Measurements from ENCODE around the gene CTTNBP2NL.
A peak's percentile ranks its signal among the peaks of the same experiment; 100 is the strongest.
"Not testable (repeated sequence)": the region's sequence is repeated elsewhere in the genome, so short reads cannot be mapped to it uniquely, and the experiment has no call there.

Gene CTTNBP2NL

DNA sequence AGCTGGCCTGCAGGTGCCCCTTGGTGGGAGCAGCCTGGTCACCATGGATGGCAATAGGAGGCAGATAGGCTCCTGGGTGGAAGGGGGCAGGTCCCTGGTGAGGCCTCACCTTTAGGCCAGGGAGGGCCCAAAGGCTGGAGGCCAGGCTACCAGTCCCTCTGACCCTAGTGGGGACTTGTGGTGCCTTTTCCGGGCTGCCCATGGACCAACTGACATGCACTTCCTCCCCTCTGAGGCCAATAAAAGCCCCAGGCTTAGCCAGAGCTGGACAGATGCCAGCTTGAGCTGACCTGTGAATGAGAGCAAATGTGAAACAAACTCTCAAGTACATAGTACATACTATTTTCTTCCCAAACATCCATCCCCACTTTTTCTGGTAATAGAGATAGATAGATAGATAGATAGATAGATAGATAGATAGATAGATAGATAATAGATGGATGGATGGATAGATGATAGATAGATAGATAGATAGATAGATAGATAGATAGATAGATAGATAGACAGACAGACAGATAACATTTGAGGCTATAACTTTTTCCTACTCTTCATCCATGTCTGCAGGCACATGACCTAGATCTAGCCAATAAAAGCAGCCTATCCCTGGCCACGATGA is 9.2 kb upstream of the CTTNBP2NL start:
- DNase-seq (ENCODE audit: low read depth) = no peak

DNA sequence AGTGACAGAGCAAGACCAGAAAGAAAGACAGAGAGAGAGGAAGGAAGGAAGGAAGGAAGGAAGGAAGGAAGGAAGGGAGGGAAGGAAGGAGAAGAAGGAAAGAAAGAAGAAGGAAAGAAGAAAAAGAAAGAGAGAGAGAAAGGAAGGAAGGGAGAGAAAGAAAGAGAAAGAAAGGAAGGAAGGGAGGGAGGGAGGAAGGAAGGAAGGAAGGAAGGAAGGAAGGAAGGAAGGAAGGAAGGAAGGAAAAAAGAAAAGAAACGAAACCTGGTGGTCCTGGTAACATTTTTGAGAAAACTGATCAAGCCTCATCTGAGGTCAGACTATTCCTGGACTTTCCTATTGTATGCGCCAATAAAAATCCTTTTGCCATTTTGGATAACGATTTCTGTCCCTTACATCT is 8.2 kb upstream of the CTTNBP2NL start:
- DNase-seq (ENCODE audit: low read depth) = no peak

DNA sequence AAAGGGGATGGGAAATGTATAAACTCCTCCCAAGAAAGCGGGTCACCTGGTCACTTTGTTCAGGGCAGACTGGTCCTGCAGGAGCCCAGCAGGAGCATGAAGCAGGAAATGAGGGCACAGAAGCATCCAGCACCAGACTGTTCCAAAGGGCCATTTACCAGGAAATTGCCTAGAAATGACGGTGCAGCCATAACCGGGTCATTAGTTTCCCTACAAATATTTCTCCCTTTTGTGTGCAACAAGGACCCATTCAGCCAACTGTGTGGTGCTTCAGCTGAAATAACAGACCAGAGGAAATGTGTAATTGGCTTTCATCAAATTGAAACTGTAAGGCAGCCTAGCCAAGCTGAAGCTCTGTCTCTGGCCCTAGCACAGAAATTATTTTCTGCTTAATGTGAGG is 7.6 kb upstream of the CTTNBP2NL start:
- DNase-seq (ENCODE audit: low read depth) = no peak

DNA sequence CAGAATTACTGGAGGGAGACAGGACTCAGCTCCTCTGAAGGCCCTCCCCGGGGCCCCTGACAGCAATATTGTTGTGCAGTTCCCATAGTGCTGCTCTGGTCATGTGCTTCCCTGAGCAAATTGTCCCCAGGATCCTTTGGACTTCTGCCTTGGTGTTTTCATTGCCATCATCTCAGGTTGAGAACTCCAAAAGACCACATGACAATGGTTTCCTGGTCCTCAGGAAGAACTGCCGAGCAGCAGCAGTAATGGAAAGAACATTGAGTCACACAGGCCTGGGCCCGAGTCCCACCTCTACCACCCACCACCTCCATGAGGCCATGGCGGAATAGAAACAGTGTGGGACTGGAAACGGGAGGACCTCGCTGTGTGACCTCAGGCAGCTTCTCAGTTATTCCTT is 6.3 kb upstream of the CTTNBP2NL start:
- no peak for DNase-seq (ENCODE audit: low read depth)

DNA sequence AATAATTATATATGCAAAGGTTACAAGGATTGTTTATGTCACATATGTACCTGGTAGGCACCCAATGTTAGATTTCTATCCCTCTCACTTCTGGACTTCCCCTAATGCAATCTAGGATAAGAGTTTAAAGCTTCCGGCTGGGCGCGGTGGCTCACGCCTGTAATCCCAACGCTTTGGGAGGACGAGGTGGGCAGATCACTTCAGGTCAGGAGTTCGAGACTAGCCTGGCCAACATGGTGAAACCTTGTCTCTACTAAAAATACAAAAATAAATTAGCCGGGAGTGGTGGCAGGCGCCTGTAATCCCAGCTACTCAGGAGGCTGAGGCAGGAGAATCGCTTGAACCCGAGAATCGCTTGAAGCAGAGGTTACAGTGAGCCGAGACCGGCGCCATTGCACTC is 5.7 kb upstream of the CTTNBP2NL start:
- not testable (repeated sequence) for DNase-seq (ENCODE audit: low read depth)

DNA sequence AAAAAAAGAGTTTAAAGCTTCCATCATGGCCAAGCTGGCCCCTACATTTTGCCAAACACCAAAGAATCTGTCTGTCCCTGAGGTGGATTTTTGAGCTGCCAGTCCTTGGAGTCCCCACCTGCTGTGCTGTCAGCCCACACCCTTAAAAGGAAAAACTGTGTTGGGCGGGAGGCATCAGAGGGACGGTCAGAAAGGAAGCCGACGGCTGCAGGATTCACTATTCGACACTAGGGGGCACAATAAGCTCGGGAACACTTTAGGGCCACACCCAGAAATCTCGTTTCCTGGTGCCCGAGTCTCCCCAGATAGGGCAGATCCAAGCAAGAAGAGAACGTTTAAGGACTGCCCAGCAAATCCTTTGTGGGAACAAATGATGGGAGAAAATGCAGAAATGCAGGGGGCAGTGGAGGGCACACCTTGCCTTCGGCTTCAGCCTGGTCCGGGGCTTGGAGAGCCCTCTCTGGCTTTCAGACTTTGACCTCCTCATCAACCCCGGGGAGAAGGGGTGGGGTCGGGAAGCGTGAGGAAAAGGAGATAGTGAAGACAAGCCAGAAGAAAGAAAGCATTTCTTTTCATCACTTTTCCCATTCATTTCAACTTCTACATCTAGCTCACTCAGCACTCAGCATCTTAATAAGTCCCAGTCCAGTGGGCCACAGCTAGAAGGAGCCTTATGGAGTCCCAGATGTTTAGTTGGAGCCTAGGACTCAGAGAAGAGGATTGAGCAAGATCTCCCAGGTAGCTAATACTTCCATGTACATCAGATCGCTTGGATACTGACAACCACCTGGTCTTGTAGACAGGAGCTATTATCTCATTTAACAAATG is 5.0 kb upstream of the CTTNBP2NL start:
- DNase-seq (ENCODE audit: low read depth) = peak; percentile 76

DNA sequence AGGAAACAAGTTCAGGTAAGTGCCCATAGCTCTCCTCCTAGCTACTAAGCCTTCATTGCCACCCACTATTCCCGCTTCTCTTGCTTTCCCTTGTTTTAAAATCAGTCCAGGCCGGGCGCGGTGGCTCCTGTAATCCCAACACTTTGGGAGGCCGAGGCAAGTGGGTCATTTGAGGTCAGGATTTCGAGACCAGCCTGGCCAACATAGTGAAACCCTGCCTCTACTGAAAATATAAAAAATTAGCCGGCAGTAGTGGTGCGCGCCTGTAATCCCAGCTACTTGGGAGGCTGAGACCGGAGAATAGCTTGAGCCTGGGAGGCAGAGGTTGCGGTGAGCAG is 4.4 kb upstream of the CTTNBP2NL start:
- DNase-seq (ENCODE audit: low read depth) = no peak

DNA sequence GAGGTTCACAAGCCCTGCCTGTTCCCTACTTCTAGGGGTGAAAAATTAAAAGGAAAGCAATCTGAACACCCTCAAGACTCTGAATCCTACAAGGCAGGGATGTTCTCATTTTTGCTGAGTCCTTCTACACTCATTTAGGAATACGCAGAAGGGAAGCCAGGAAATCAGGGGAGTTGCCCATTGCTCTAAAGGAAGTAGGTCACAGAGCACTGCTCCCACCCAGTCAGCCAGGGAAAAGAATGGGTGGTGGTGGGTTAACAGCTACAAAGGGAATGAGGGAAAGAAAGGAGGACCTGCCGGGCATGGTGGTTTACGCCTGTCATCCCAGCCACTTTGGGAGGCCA is 2.4 kb upstream of the CTTNBP2NL start:
- DNase-seq (ENCODE audit: low read depth) = no peak

DNA sequence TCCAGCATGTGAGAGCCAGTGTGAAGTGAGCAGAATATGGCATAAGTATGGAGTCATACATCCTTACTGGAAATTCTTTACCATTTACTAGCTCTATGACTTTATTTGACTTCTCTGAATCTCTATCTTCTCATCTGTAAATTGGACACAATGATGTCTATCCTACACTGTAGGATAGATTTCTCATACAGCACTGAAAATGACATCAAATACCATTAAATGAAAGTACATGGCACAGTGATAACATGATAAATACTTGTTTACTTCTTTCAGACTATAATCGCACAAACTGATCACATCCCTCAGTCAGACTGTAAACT is 1.3 kb upstream of the CTTNBP2NL start:
- DNase-seq (ENCODE audit: low read depth) = no peak

DNA sequence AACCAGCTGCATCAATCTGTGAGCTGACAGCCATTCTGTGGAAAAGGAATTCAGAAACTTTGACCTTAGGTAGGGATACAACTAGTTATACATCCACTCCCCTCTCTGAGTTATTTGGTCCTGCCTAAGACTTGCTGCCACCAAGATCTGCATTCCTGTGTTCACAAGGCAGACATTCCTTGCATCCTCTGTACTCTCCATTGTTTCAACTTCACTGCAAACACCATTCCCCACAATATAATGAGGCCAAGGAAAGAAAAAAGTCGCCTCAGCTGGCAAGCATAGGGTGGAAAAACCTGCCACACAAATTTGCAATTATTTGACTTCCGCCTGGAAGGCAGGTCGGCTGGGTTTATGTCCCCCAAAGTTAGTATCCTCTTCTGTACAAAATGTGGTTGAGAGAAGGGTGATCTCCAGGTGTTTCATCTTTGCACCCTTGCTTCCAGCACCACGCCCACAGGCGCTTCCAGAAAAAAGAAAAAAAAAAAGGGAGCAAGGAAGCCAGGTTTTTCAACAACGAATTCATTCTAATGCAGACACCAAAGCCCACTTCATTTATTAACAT is 676 bp upstream of the CTTNBP2NL start:
- DNase-seq (ENCODE audit: low read depth) = no peak

DNA sequence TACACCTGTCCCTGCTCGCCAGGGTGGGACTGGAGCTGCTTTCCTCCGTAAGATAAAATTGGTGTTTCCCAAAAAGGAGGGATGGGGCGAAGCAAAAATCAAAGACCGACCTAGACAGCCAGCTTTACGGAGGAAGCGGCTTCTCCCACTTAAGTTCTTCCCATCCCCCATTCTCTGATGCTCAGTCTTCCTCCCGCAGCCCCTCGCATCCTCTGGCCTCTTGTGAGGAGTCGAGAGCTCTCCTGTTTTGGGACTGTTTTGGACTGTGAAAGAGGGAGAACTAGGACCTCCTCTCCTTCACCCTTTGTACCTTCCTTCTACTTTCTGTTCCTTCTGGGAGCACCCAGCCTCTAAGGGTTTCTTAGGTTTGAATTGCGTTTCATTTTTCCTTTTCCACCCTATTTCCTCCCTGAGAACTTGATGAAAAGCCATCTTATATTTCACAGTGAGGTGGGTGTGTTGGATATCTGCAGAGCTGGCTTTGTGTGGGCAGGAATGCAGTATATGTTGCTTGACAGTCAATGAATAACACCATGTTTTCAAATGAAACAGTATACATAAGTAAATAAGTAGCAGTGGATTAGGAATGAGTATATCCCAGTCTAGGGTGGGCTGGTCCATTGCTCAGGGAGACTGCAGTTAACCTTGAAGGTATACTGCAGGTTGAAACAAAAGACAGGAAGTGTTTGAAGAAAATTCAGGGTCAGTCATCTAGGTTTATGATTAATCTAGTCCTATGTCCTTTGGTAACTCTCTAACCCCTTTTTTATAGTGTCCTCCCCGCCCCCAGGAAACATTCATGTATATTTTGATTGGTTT is 848 bp downstream of the CTTNBP2NL start:
- no peak for DNase-seq (ENCODE audit: low read depth)

DNA sequence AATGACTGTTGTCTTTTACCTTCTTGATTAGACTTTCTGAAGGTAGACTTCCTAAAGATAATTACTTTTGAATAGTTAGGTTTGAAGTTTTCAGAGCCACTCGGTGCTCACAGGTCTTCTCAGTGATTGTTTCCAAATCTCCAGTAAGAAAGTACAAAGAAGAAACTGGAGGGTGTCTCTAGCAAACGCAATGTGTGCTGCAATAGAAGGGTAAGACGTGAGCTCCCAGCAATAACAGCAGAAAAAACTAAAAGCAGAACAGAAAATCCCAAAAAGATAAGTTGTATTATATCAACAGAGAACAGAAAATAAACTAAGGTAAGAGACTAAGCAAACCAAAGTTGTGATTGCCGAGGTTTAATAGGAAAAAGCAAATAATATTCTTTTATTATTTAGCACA is 1.8 kb downstream of the CTTNBP2NL start:
- DNase-seq (ENCODE audit: low read depth) = no peak

DNA sequence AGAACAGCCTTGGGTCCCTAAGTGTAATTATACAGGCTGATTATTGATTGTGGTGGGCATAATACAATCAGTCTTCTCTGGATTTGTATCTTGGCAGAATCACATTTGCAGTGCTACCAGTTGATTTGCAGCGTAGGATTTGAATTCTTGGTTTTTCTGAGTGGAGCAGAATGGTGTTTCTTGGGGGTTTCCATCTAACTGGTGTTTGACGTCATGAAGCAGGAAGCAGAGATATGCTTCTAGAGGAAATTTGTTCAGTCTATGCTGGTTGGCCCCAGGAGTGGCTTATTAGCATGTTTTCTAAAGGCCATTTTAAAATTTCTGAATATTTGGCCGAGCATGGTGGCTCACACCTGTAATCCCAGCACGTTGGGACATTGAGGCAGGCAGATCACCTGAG is 3.4 kb downstream of the CTTNBP2NL start:
- DNase-seq (ENCODE audit: low read depth) = no peak

DNA sequence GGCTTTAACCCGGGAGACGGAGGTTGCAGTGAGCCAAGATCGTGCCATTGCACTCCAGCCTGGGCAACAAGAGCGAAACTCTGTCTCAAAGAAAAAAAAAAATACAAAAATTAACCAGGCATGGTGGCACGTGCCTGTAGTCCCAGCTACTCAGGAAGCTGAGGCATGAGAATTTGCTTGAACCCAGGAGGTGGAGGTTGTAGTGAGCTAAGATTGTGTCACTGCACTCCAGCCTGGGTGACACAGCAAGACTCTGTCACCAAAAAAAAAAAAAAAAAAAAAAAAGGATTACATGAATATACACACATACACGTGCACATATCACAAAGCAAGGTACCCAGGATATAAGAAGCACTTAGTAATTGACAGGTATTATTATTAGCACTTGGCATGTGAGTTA is 4.7 kb downstream of the CTTNBP2NL start:
- DNase-seq (ENCODE audit: low read depth) = not testable (repeated sequence)

DNA sequence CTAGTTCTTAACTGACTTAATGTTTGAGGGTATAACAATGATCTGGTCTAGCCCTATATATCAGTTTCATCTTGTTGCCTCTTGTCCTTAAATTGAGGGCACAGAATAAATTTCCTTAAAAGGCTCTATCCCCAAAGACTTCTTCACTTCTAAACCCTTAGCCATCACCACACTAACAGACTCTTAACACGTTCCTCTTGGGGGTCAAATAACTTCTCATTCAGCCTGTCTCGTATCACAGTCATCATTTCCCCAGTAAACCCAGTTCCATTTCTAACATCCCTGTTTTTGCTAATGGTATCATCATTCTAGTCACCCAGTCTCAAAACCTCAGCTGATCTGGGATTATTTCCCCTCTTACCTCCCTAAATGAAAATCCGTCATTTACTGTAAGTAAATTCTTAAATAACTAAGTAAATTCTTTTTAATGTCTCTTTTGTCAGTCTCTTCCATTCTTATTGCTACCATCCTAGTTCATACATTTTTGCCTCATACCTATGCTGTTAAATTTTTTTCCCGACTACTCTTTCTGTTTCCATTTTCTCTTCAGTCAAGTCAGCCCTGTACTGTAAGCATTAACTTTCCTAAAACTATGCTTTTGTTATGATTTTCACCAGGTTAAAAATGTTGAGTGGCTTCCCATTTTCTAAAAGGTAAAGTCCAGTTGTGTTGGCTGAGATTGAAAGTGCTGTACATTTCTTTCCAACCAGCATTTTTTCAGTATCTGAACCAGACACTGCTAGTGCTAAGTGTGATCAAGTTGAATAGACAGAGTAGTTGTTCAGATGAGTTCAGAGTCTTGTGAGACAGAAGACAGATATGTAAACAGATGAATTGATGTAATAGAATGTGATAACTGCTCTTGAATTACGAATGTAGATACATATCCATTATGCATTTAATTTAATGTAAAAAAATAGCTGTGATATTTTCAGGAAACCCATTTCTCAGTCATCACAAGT is 6.9 kb downstream of the CTTNBP2NL start:
- no peak for DNase-seq (ENCODE audit: low read depth)

DNA sequence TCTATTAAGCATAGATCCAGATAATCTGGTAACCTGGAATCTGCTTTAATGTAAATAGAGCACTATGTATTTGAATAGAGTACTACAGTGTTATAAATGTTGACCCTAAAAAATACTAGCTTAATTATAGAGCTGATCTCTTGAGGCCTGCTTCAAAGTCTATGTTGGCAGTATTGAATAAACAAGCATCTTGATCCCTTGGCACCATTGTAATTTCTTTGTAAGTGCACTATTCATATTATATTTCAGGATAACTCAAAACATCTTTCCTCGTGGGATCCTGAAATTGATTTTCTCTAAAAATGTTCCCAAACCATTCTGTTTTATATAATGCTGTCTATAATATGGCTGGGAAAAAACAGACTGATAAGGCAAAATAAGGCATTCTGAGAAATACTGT is 10.8 kb downstream of the CTTNBP2NL start:
- DNase-seq (ENCODE audit: low read depth) = no peak

DNA sequence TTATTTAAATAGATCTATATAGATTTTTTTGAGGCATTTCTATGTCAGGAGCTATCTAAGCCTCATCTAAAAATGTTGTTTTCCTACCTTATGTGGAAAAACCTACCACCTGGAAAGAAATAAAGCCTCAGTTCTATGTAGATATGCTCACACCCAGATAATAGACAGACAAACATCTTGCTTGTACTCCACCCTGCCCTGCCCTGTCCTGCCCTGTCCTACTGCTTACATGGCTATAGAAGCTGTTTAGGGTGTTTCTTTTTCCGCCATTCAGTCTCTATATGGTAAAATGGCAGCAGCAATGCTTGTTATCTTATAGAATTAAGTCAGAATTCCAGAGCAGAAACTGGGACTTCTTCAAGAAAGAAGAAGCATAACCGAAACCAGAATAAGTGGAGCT is 13.4 kb downstream of the CTTNBP2NL start:
- DNase-seq (ENCODE audit: low read depth) = no peak

DNA sequence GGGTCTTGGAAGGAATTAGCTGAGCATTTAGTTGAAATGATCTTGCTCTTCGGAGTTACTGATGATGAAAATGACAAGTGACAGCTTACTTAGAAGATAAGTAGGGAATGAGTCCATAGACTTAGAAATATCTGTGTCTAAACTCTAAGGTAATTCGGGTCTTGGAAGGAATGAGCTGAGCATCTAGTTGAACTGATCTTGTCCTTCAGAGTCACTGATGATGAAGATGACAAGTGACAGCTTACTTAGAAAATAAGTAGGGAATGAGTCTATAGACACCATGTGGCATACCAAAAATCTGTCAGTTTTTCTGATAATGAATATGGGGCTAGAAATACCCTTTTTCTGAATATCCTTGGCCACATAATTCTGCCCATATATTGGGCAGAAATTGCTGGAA is 14.7 kb downstream of the CTTNBP2NL start:
- no peak for DNase-seq (ENCODE audit: low read depth)

DNA sequence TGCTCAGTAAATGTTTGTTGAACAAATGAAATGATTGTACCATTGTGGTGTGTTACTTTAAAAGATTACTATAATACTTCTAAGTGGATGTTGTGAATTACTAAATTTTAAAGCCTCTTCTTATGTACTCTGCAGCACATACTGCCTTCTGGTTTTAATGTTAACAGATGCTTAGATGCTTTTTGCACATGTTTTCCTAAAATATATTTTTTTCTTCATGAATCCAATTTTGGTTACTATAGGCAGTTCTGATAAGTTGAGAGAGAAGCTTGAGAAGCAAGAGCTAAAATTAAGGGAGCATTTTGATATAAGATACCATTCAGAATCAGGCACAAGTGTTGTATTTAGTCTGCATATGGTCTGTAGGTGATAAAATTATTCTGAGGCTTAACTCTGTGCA is 21.3 kb downstream of the CTTNBP2NL start:
- no peak for DNase-seq (ENCODE audit: low read depth)

DNA sequence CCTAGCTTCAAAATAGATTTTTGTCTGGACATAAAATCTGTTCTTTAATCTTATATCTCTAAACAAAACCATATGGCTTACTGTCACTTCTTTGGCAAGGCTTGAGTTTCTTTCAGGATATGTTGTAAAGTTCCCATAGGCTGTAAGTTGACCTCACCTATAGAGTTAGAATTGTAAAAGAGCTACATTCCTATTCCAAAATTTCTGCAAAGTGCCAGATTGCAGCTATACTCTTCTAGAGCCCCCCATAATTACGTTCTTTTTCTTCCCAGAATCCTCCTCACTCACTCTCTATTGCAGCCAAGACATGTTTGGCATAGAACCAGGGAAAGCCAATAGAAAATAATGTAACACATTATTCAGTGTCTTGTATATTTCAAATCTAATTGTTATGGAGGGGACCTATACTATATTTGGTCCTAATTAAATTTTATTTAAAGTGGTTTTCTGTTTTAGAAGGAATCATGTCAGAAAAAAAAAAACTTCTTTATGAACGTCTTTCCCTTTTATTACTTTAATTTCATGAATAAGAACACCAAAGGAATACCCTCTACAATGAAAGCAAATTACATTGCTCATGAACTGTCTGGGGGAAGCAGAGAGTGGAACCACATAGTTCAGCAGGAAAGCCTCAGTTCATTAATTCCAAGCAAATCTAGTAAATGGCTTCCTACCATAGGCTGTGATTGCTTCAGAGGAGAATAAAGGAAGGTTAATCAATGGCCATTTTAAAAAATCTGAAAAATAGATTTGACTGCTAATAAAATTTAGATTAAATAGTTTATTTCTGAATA is 22.3 kb downstream of the CTTNBP2NL start:
- DNase-seq (ENCODE audit: low read depth) = no peak

DNA sequence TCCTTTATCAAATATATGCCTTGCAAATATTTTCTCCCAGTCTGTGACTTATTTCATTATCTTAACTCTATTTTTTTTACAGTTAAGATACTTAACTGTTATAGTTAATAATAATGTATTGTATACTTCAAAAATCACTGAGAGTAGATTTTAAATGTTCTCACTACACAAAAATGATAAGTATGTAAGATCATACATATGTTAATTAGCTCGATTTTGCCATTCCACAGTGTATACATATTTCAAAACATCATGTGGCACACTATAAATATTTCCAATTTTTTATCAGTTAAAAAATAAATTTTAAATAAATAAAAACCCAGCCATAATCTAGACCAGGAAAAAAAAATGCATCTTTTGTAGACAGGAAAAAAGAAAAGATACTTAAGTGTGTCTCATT is 27.2 kb downstream of the CTTNBP2NL start:
- no peak for DNase-seq (ENCODE audit: low read depth)
